Pancreas (tissue), 10 donors: Measurements from ENCODE around the gene BIRC2. TPM values are rescaled to one million over a fixed set of nuclear protein-coding genes. Genes with fewer than 3 reads are reported as not detected.
A peak's percentile ranks its signal among the peaks of the same experiment; 100 is the strongest.

Experiments
- ATAC-seq, 4 donors: fragments of 200-7000 bp; cut with Tn5 transposase; one replicate each; pipeline versions ENCODE4 v1.8.0 to v1.9.1; 2020; ENCODE audit warnings: mild to moderate bottlenecking in 4 of 4, moderate library complexity in 4 of 4
- DNase-seq, 6 donors: peaks; one replicate each; pipeline ENCODE4 v3.0.0-alpha.2; 2020
- FAIRE-seq: peaks from 2 replicates; lab custom pipeline; 2012; peaks lifted over from hg19 to GRCh38; lab: Jason Lieb, UNC
- H3K27ac ChIP-seq, 4 donors: fragments of 200-600 bp; sonication (generic); 1 replicate in 3 of 4; 2 replicates in 1 of 4; pipeline versions ENCODE4 v1.5.0 to v1.8.0; 2020
- H3K27me3 ChIP-seq, 4 donors: fragments of 200-600 bp; one replicate each; pipeline ENCODE4 v1.8.0; 2021
- H3K36me3 ChIP-seq, 3 donors: fragments of 200-600 bp; sonication (generic) in 1 of 3; one replicate each; pipeline versions ENCODE4 v1.5.0 to v1.8.0; 2020 to 2021
- H3K4me1 ChIP-seq, 3 donors: fragments of 200-600 bp; one replicate each; pipeline ENCODE4 v1.8.0; 2021
- H3K4me3 ChIP-seq, 4 donors: fragments of 200-600 bp; sonication (generic) in 2 of 4; one replicate each; pipeline versions ENCODE4 v1.5.0 to v1.8.0; 2020 to 2021
- H3K9me3 ChIP-seq, 4 donors: fragments of 200-600 bp; one replicate each; pipeline ENCODE4 v1.8.0; 2021
- WGBS, 2 donors: extraction: QIAGEN DNeasy Blood & Tissue Kit; methylation state at CpG; one replicate each; pipeline ENCODE4 v1.1.7; 2013; 5-methylcytosine and 5-hydroxymethylcytosine counted together
- intact Hi-C, 3 donors: fragments of 100-400 bp; cut with DNase I; formaldehyde crosslinking; loops; one replicate each; pipeline versions ENCODE4 v1.11.1 to v1.14.2; 2022
- polyA plus RNA-seq, 2 donors: library from polyadenylated mRNA; stranded (reverse); fragments of 200-250 nt; gene quantifications; one replicate each; pipeline ENCODE4 v1.2.3, GENCODE V29; 2013
- total RNA-seq, 6 donors: library from RNA; stranded (reverse); fragmentation: NEBNext Ultra II Directional in 4 of 6; extraction: Animal tissue kit (Norgen Biotek cat#: 25700) in 4 of 6; gene quantifications; one replicate each; pipeline versions ENCODE4 v1.2.1 to v1.2.4, GENCODE V29; 2021 to 2023
- TF ChIP-seq, protein P1 (sequence below), 4 donors: fragments of 200-600 bp; sonication (generic) in 3 of 4; IDR thresholded peaks; one replicate each; pipeline versions ENCODE4 v1.5.0 to v1.8.0; 2021; ENCODE audit warnings: antibody characterized with exemption in 4 of 4
- donor health status: healthy with polysubstance abuse.
- donor health status: DM: no; HTN: no; CAD: no; lungs with moderate emphysema.
- donor health status: DM: no; HTN: no; CAD: no.
- donor health status: control.
- donor health status: control.
- donor health status: Bipolar disorder and iron deficiency.
- donor health status: DM: yes; HTN: yes; CAD: no.
- donor health status: DM: no; HTN: no; CAD: no.
- donor health status: DM: no; HTN: no; CAD: no.
- donor health status: DM: yes; HTN: yes; CAD: no.

BIRC2 gene
- total and polyA plus RNA-seq, 8 donors = 20.2 to 39.1 (median 23.4) TPM

DNA sequence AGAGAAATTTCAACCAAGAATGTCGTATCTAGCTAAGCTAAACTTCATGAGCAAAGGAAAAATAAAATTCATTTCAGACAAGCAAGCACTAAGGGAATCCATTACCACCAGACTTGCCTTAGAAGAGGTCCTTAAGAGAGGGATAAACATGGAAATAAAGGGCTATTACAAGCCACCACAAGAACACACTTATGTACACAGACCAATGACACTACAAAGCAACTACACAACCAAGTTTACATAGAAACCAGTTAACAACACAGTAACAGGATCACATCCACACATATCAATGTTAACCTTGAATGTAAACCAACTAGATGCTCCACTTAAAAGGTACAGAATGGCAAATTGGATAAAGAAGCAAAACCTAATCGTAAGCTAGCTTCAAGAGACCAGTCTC, 67.5 kb downstream of the BIRC2 start:
- DNase-seq (no peak), ATAC-seq (no peak), FAIRE-seq (no peak)
- 96 to 98% methylated on average over 2 of the region's 2 CpGs for WGBS, 2 donors
- no peaks in the 10 kb centered on the region for H3K9me3 ChIP-seq
- H3K36me3 ChIP-seq = no peaks in the 10 kb centered on the region
- TF ChIP-seq, protein P1, sequence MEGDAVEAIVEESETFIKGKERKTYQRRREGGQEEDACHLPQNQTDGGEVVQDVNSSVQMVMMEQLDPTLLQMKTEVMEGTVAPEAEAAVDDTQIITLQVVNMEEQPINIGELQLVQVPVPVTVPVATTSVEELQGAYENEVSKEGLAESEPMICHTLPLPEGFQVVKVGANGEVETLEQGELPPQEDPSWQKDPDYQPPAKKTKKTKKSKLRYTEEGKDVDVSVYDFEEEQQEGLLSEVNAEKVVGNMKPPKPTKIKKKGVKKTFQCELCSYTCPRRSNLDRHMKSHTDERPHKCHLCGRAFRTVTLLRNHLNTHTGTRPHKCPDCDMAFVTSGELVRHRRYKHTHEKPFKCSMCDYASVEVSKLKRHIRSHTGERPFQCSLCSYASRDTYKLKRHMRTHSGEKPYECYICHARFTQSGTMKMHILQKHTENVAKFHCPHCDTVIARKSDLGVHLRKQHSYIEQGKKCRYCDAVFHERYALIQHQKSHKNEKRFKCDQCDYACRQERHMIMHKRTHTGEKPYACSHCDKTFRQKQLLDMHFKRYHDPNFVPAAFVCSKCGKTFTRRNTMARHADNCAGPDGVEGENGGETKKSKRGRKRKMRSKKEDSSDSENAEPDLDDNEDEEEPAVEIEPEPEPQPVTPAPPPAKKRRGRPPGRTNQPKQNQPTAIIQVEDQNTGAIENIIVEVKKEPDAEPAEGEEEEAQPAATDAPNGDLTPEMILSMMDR (IDR thresholded peaks at IDR 0.05) = no peak
- no peaks in the 10 kb centered on the region for H3K27me3 ChIP-seq
- H3K4me1 ChIP-seq = peaks cover 0 to 5% (median 0%) of the 10 kb centered on the region in 3 donors
- no peak overlapping the region for H3K4me3 ChIP-seq
- no peak overlapping the region for H3K27ac ChIP-seq
- intact Hi-C loops = no loop called here

DNA sequence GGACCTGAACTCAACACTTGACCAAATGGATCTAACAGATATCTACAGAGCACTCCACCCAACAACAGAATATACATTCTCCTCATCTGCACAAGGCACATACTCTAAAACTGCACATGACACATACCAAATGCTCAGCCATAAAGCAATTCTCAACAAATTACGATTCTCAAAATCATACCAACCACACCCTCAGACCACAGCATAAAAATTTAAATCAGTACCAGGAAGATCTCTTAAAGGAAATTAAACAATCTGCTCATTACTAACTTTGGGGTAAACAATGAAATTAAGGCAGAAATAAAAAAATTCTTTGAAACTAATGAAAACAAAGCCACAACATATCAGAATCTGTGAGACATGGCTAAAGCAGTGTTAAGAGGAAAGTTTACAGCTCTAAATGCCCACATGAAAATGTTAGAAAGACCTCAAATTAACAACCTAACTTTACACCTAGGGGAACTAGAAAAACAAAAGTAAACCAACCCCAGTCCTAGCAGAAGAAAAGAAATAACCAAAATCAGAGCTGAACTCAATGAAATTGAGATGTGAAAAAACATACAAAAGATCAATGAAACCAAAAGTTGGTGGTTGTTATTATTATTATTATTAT, 68.4 kb downstream of the BIRC2 start:
- 85 to 88% methylated on average over 1 of the region's 1 CpG for WGBS, 2 donors
- no peak for ATAC-seq
- no peaks in the 10 kb centered on the region for H3K9me3 ChIP-seq
- no peak overlapping the region for H3K4me3 ChIP-seq
- TF ChIP-seq, protein P1 (IDR thresholded peaks at IDR 0.05) = no peak
- DNase-seq = no peak
- no peak overlapping the region for H3K27ac ChIP-seq
- H3K4me1 ChIP-seq = peaks cover 0 to 5% (median 5%) of the 10 kb centered on the region in 3 donors
- H3K36me3 ChIP-seq = no peaks in the 10 kb centered on the region
- no peaks in the 10 kb centered on the region for H3K27me3 ChIP-seq
- intact Hi-C loops = no loop called here
- peak; percentile 70 for FAIRE-seq

DNA sequence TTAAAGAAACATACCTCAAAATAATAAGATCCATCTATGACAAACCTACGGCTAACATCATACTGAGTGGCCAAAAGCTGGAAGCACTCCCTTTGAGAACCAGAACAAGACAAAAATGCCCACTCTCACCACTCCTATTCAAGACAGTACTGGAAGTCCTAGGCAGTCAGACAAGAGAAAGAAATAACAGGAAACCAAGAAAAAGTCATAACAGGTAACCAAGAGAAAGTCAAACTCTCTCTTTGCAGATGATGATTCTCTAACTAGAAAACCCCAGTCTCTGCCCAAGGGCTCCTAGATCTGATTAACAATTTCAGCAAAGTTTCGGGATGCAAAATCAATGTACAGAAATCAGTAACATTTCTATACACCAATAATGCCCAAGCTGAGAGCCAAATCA, 70.0 kb downstream of the BIRC2 start:
- intact Hi-C loops = no loop called here
- 92 to 96% methylated on average over 2 of the region's 2 CpGs for WGBS, 2 donors
- no peak for FAIRE-seq
- no peak for ATAC-seq
- Histone ChIP-seq H3K4me1 (peaks cover 0 to 15% (median 13%) of the 10 kb centered on the region in 3 donors), H3K27ac (no peak overlapping the region), H3K36me3 (no peaks in the 10 kb centered on the region), H3K9me3 (no peaks in the 10 kb centered on the region), H3K4me3 (no peak overlapping the region), H3K27me3 (no peaks in the 10 kb centered on the region)
- TF ChIP-seq, protein P1 (IDR thresholded peaks at IDR 0.05) = no peak
- no peak for DNase-seq

DNA sequence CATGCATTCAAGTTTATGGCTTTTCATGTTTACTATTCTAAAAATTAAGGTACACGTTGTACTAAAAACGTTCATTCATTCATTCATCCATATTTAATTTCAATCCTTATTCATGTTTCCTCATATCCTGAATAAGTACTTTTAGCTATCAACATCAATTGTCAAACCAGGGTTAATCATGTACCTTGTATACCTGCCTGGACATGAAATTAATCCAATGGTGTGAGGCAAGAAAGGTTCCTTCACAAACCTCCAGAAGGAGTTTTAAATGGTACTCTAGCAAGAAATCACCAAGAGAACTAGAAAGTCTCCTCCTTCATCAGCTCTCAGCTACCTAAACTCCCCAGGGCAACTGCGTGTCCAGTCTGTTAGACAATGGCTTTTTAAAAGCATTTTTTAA, 72.2 kb downstream of the BIRC2 start:
- H3K4me1 ChIP-seq = peaks cover 4 to 15% (median 13%) of the 10 kb centered on the region in 3 donors
- TF ChIP-seq, protein P1 (IDR thresholded peaks at IDR 0.05) = no peak
- H3K27me3 ChIP-seq = no peaks in the 10 kb centered on the region
- H3K36me3 ChIP-seq = no peaks in the 10 kb centered on the region
- FAIRE-seq (no peak), ATAC-seq (no peak), DNase-seq (no peak)
- H3K9me3 ChIP-seq = no peaks in the 10 kb centered on the region
- intact Hi-C loops = no loop called here
- WGBS, 2 donors = 58 to 64% methylated on average over 3 of the region's 3 CpGs
- H3K4me3 ChIP-seq = no peak overlapping the region
- H3K27ac ChIP-seq = no peak overlapping the region

DNA sequence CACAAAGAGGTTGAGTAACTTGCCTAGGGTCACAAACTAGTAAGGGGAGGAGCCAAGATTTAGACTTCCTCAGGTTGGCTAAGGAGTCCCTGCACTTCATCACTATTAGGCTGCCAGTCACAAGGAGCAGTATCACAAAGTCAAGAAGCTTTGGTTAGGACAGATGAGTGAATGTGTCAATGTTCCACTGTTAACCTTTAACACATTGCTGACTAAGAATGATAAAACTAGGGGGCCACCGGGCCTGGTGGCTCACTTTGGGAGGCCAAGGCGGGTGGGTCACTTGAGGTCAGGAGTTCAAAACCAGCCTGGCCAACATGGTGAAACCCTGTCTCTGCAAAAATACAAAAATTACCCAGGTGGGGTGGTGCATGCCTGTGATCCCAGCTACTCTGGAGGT, 73.5 kb downstream of the BIRC2 start:
- no peaks in the 10 kb centered on the region for H3K36me3 ChIP-seq
- peaks cover 4 to 15% (median 13%) of the 10 kb centered on the region in 3 donors for H3K4me1 ChIP-seq

More for the DNA sequence above, 73.5 kb downstream of the BIRC2 start:
- Histone ChIP-seq H3K4me3 (no peak overlapping the region), H3K9me3 (no peaks in the 10 kb centered on the region), H3K27me3 (no peaks in the 10 kb centered on the region), H3K27ac (no peak overlapping the region)
- no peak for FAIRE-seq
- DNase-seq = no peak
- ATAC-seq = no peak
- TF ChIP-seq, protein P1 (IDR thresholded peaks at IDR 0.05) = no peak
- 69 to 70% methylated on average over 2 of the region's 2 CpGs for WGBS, 2 donors
- intact Hi-C loops = no loop called here
